CD14-positive monocyte (primary cell): ENCODE measurements around the gene TMEM51. TPM values are rescaled to one million over a fixed set of nuclear protein-coding genes. Genes with fewer than 3 reads are reported as not detected.

Source experiments
- DNase-seq, 3 donors: peaks; one replicate each; pipeline ENCODE4 v3.0.0-alpha.2; 2011 to 2022
- H2AFZ ChIP-seq: 2 replicates; pipeline ENCODE4 v1.6.0; 2012; ENCODE audit warnings: mild to moderate bottlenecking, low read depth, low read length, inconsistent platforms; ENCODE audit not compliant: insufficient read depth, poor library complexity, severe bottlenecking
- H3K27ac ChIP-seq, 2 donors: 1 replicate in 1 of 2; 2 replicates in 1 of 2; pipeline ENCODE4 v1.5.1; 2012 to 2013; ENCODE audit warnings: low read length in 2 of 2, control low read depth in 1 of 2, inconsistent platforms in 1 of 2, low read depth in 1 of 2, mild to moderate bottlenecking in 1 of 2
- H3K27me3 ChIP-seq, 2 donors: one replicate each; pipeline versions ENCODE4 v1.6.0 to v1.6.1; 2011 to 2013; ENCODE audit warnings: low read length in 2 of 2; ENCODE audit not compliant: control insufficient read depth in 2 of 2, insufficient read depth in 2 of 2
- H3K36me3 ChIP-seq, 2 donors: replicated peaks in 1 of 2; 1 replicate in 1 of 2; 2 replicates in 1 of 2; pipeline versions ENCODE4 v1.5.1 to v1.6.1; 2012 to 2013; ENCODE audit warnings: low read length in 2 of 2, control low read depth in 1 of 2, inconsistent platforms in 1 of 2, mild to moderate bottlenecking in 1 of 2; ENCODE audit not compliant: insufficient read depth in 2 of 2, control insufficient read depth in 1 of 2
- H3K4me1 ChIP-seq, 2 donors: 1 replicate in 1 of 2; 2 replicates in 1 of 2; pipeline versions ENCODE4 v1.5.1 to v1.6.1; 2012 to 2013; ENCODE audit warnings: low read length in 2 of 2, control low read depth in 1 of 2, inconsistent platforms in 1 of 2, mild to moderate bottlenecking in 1 of 2, moderate library complexity in 1 of 2; ENCODE audit not compliant: insufficient read depth in 2 of 2, control insufficient read depth in 1 of 2
- H3K4me2 ChIP-seq: replicated peaks from 2 replicates; pipeline ENCODE3; 2012; ENCODE audit warnings: low read length, moderate library complexity, mild to moderate bottlenecking; ENCODE audit not compliant: poor library complexity, severe bottlenecking; ENCODE audit errors: extremely low read depth
- H3K4me3 ChIP-seq, 3 experiments: fragments of 200-600 bp in 1 of 3; sonication (generic) in 1 of 3; replicated peaks in 1 of 3; 1 replicate in 2 of 3; 2 replicates in 1 of 3; pipeline ENCODE4 v1.5.1; 2011 to 2013; ENCODE audit warnings: low read length in 3 of 3, mild to moderate bottlenecking in 3 of 3, control low read depth in 2 of 3, low read depth in 2 of 3, inconsistent platforms in 1 of 3, moderate library complexity in 1 of 3
- H3K79me2 ChIP-seq: 2 replicates; pipeline ENCODE4 v1.6.0; 2012; ENCODE audit warnings: mild to moderate bottlenecking, control low read depth, inconsistent platforms, low read length, moderate library complexity; ENCODE audit not compliant: insufficient read depth
- H3K9ac ChIP-seq: 2 replicates; pipeline ENCODE4 v1.6.0; 2017; ENCODE audit warnings: low read length, mild to moderate bottlenecking; ENCODE audit not compliant: insufficient read depth, poor library complexity, severe bottlenecking
- H3K9me3 ChIP-seq, 2 donors: replicated peaks in 1 of 2; 1 replicate in 1 of 2; 2 replicates in 1 of 2; pipeline versions ENCODE4 v1.5.1 to v1.6.1; 2012 to 2013; ENCODE audit warnings: low read length in 2 of 2, control low read depth in 1 of 2; ENCODE audit not compliant: control insufficient read depth in 1 of 2, insufficient read depth in 1 of 2
- H4K20me1 ChIP-seq: 2 replicates; pipeline ENCODE4 v1.6.0; 2012; ENCODE audit warnings: mild to moderate bottlenecking, low read length, control low read depth, moderate library complexity; ENCODE audit not compliant: insufficient read depth
- H3K27ac Mint-ChIP-seq, 7 donors: one replicate each; pipeline ENCODE4 v1.8.0; 2020; ENCODE audit warnings: mild to moderate bottlenecking in 7 of 7, mixed read lengths in 7 of 7, moderate library complexity in 6 of 7, inconsistent platforms in 2 of 7
- H3K27me3 Mint-ChIP-seq, 3 donors: one replicate each; pipeline ENCODE4 v1.8.0; 2021 to 2022; ENCODE audit warnings: low read depth in 3 of 3, mild to moderate bottlenecking in 3 of 3, mixed read lengths in 3 of 3, moderate library complexity in 3 of 3, inconsistent platforms in 1 of 3
- H3K36me3 Mint-ChIP-seq, 2 donors: one replicate each; pipeline ENCODE4 v1.8.0; 2020; ENCODE audit warnings: mixed read lengths in 2 of 2, inconsistent platforms in 1 of 2, mild to moderate bottlenecking in 1 of 2
- H3K4me1 Mint-ChIP-seq: one replicate; pipeline ENCODE4 v1.8.0; 2020; ENCODE audit warnings: mild to moderate bottlenecking, mixed read lengths
- H3K4me3 Mint-ChIP-seq, 2 donors: one replicate each; pipeline ENCODE4 v1.8.0; 2020; ENCODE audit warnings: mild to moderate bottlenecking in 2 of 2, mixed read lengths in 2 of 2, moderate library complexity in 1 of 2
- H3K9me3 Mint-ChIP-seq, 7 donors: one replicate each; pipeline ENCODE4 v1.8.0; 2020 to 2022; ENCODE audit warnings: mixed read lengths in 7 of 7, mild to moderate bottlenecking in 6 of 7, moderate library complexity in 6 of 7, inconsistent platforms in 2 of 7
- CTCF ChIP-seq: fragments of 200-600 bp; IDR thresholded peaks from one replicate; pipeline ENCODE4 v1.8.0; 2022; ENCODE audit warnings: antibody characterized with exemption, mild to moderate bottlenecking
- WGBS: methylation state at CpG from one replicate; pipeline ENCODE4 v1.1.5; 2013; ENCODE audit warnings: missing lambda C conversion rate; ENCODE audit not compliant: insufficient coverage; 5-methylcytosine and 5-hydroxymethylcytosine counted together
- intact Hi-C, 2 donors: fragments of 100-400 bp; cut with micrococcal nuclease; formaldehyde crosslinking; loops; one replicate each; pipeline versions ENCODE4 v1.15.0 to v1.15.1; 2023
- polyA plus RNA-seq, 3 donors: library from polyadenylated mRNA; depleted of rRNA in 1 of 3; unstranded in 2 of 3; stranded (reverse) in 1 of 3; fragments of 300-500 nt in 2 of 3; fragments of >200 nt in 1 of 3; fragmentation: Illumina TruSeq in 2 of 3; gene quantifications; 1 replicate in 2 of 3; 2 replicates in 1 of 3; pipeline ENCODE4 v1.2.3, GENCODE V29; 2012 to 2021

TMEM51 gene
- polyA plus RNA-seq, 3 donors = 1.2 to 2.5 (median 2.1) TPM

GRCh38 chr1:15254559-15254958 lies 101.0 kb downstream of the TMEM51 start:
- H2AFZ ChIP-seq = no peak overlapping the region
- H3K36me3 Mint-ChIP-seq = no peaks in the 10 kb centered on the region
- intact Hi-C loops = no loop called here
- H3K4me1 Mint-ChIP-seq = peaks cover 31% of the 10 kb centered on the region
- no peak overlapping the region for H3K4me3 Mint-ChIP-seq
- H3K4me1 ChIP-seq = peaks cover 25 to 27% of the 10 kb centered on the region in 2 donors
- no peak overlapping the region for H3K27ac ChIP-seq
- H3K27me3 ChIP-seq = peaks cover 0 to 2% of the 10 kb centered on the region in 2 donors
- TF ChIP-seq CTCF = no peak
- no peak overlapping the region for H3K9ac ChIP-seq
- no CpG with 5 or more reads among the region's 2 CpGs for WGBS
- H3K36me3 ChIP-seq = no peaks in the 10 kb centered on the region
- peaks cover 3 to 12% (median 5%) of the 10 kb centered on the region in 3 donors for H3K27me3 Mint-ChIP-seq
- no peaks in the 10 kb centered on the region for H3K79me2 ChIP-seq
- no peaks in the 10 kb centered on the region for H4K20me1 ChIP-seq
- H3K9me3 Mint-ChIP-seq = no peaks in the 10 kb centered on the region
- no peaks in the 10 kb centered on the region for H3K9me3 ChIP-seq
- no peak overlapping the region for H3K4me2 ChIP-seq
- DNase-seq = no peak
- no peak overlapping the region for H3K27ac Mint-ChIP-seq
- no peak overlapping the region for H3K4me3 ChIP-seq

GRCh38 chr1:15255582-15256149 lies 102.1 kb downstream of the TMEM51 start:
- intact Hi-C loops = no loop called here
- Mint-ChIP-seq H3K4me1 (peaks cover 40% of the 10 kb centered on the region), H3K27ac (peak overlapping the region in 1 of 7 donors; percentile 71), H3K27me3 (peaks cover 0 to 3% (median 1%) of the 10 kb centered on the region in 3 donors), H3K36me3 (no peaks in the 10 kb centered on the region), H3K4me3 (no peak overlapping the region), H3K9me3 (no peaks in the 10 kb centered on the region)
- Histone ChIP-seq H3K36me3 (no peaks in the 10 kb centered on the region), H3K9me3 (no peaks in the 10 kb centered on the region), H3K9ac (no peak overlapping the region), H3K4me2 (no peak overlapping the region), H3K4me1 (peaks cover 34 to 35% of the 10 kb centered on the region in 2 donors), H3K27ac (no peak overlapping the region), H3K27me3 (no peaks in the 10 kb centered on the region), H2AFZ (no peak overlapping the region), H4K20me1 (no peaks in the 10 kb centered on the region), H3K79me2 (no peaks in the 10 kb centered on the region), H3K4me3 (no peak overlapping the region)
- no peak for DNase-seq
- WGBS = 75% methylated on average over 4 of the region's 4 CpGs
- no peak for TF ChIP-seq CTCF
